NCI-H526 treated with DMSO at 0.1 percent for 48 hours (cell line): ENCODE results near the gene OR13C9.
"Not testable (repeated sequence)": the region's sequence is repeated elsewhere in the genome, so short reads cannot be mapped to it uniquely, and the experiment has no call there.

ENCODE experiments used
- DNase-seq: peaks from one replicate; lab custom pipeline; 2025; lab: John Stamatoyannopoulos, UW

The OR13C9 gene, protein sequence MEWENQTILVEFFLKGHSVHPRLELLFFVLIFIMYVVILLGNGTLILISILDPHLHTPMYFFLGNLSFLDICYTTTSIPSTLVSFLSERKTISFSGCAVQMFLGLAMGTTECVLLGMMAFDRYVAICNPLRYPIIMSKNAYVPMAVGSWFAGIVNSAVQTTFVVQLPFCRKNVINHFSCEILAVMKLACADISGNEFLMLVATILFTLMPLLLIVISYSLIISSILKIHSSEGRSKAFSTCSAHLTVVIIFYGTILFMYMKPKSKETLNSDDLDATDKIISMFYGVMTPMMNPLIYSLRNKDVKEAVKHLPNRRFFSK

GRCh38 chr9:104618104-104618503 is at the start of gene OR13C9:
TSS of gene OR13C9 (minus strand) at chr9:104618204. CDS start at chr9:104618204, 0 bp downstream.
- no peak for DNase-seq

DNA sequence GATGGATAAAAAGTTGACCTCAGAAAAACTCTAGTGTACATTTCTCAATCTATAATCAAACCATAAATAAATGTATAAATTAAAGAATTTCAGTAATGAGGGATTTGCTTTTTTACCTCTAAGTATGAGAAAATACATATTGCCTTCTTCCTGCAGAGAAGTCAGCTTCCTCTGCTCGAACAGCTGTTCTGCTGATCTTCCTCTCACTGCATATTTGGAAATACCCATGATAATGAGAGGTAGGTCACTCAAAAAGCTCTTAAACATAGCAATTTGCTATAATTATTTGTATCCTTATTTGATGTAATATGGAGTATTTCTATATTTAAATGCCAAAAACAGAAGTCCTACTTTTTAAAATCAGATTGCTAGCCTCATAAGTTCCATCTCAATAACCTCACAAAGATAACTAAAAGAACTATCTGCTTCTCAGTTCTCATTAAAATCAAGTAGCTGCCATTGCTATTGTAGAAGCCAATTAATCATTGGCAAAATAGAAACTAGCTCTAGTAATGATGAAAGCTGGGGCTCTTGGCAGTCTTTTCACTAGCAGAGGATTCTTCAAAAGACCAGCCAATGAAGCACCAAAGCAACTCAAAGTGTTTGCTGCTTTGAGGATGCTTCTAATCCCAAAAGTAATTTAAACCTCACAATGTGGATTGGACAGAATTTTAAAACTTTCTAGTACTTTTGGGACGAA is 40.6 kb upstream of the OR13C9 start:
- DNase-seq, result no peak

DNA sequence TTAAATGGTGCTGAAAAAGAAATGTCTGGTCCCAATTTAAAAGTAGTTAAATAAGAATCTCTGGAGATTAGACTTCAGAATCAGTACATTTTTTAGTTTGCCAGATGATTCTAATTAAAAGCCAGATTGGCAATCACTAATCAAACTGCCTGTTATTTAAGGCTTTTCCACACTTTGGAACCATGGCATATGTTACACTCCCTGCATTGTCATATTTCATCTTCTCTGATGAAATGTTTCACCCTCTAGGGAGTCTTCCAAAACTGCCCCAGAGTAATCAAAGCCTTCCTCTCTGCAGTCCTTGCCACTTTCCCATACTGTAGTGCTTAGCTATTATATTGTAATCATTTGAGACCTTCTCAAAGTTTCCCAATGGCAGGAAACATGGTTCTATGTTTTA is 17.5 kb upstream of the OR13C9 start:
- no peak for DNase-seq

DNA sequence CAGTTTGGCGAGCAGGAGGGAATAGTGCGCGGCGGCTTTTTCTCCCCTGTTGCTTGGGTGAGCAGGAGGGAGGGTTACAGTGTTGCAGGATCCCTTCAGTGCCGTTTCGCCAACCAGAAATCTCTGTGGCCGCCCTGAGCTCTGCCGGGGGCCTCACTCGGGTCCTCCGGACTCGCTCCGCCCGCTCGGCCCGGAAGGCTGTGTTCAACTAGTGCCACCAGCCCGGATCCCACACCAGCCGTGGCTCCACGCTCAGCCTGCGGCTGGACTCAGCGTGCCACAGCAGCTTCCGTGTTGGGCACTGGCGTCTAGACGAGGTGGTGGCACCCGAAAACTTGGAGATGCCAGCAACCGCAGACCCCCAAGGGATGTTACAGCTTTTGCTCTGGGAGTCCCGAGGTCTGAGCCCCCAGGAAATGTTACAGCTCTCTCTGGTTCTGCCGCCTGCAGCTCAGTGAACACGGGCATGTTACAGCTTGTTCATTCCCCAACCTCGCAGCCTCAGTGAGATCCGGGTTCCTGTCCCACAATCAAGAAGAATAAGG is 16.0 kb upstream of the OR13C9 start:
- DNase-seq, result no peak

DNA sequence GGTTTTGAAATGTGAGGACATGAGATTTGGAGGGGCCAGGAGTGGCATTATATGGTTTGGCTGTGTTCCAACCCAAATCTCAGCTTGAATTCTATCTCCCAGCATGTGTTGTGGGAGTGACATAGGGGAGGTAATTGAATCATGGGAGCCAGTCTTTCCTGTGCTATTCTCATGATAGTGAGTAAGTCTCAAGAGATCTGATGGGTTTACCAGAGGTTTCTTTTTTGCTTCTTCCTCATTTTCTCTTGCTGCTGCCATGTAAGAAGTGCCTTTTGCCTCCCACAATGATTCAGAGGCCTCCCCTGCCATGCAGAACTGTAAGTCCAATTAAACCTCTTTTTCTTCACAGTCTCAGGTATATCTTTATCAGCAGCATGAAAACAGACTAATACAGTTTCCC is 8.0 kb upstream of the OR13C9 start:
- not testable (repeated sequence) for DNase-seq

- DNase-seq, result no peak
Measured at GRCh38 chr9:104617418-104617817, 586 bp downstream of the OR13C9 start.

DNA sequence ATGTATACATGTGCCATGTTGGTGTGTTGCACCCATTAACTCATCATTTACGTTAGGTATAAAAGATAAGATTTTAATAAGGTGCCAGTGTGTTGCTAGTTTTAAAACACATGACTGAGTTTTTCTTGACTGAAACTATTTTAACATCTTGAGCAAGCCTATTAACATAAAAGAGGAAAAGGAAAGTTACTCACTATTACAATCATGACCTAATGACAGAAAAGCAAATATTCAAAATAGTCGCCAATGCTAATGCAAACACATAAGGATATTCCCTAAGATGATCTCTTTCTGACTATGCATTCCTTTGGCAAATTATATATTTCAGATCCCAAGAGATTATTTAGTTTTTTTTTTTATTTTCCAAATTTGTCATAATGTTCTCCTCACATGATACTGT is 6.8 kb downstream of the OR13C9 start:
- DNase-seq, result no peak

DNA sequence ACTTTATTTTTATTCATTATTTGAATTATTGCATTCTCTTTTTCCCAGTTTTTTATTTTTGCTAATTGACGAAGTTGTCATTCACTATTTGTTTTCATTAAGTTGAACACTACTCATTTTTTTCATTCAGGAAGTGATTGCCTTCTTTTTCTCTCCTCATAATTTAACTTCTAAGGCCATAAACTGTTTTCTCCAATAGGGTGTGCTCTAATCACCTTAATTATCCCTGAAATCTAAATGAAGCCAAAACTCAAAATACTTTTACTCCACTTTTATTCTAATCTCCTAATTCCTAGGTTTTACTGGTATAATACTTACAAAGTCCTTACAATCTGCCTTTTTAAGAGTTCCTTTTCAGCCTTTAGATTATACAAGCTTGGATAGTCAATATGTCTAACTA is 9.7 kb downstream of the OR13C9 start:
- DNase-seq, result no peak

DNA sequence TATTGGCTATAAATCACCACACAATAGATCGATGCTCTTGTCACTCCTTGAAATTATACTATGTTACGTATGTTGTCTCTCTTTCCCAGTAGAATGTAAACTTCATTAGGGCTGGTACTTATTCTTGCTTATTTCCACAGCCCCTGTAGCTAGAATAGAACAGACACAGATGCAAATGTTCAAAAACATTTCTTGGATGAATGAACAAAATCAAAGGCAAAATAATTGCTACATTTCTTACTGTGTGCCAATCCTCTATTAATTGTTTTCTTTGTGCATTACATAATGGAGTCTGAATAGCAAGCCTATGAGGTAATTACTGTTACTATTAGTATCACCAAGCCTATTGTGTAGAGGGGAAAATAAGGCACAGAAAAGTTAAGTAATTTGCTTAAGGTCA is 11.9 kb downstream of the OR13C9 start:
- DNase-seq, result no peak

GRCh38 chr9:104605527-104605926 is 12.5 kb downstream of the OR13C9 start, which contains the start of gene OR13C2:
TSS of gene OR13C2 (minus strand) at chr9:104605627. CDS start at chr9:104605627, 0 bp downstream.
- not testable (repeated sequence) for DNase-seq

- no peak for DNase-seq
Measured at GRCh38 chr9:104604801-104605200, 13.2 kb downstream of the OR13C9 start.

GRCh38 chr9:104599313-104599712 is 18.7 kb downstream of the OR13C9 start, which contains the start of gene OR13C5:
TSS of gene OR13C5 (minus strand) at chr9:104599413. CDS start at chr9:104599413, 0 bp downstream.
- not testable (repeated sequence) for DNase-seq

- DNase-seq, result not testable (repeated sequence)
Measured at GRCh38 chr9:104598749-104599148, 19.3 kb downstream of the OR13C9 start.

GRCh38 chr9:104589626-104590025 is 28.4 kb downstream of the OR13C9 start:
- DNase-seq, result no peak

GRCh38 chr9:104586496-104587180 is 31.4 kb downstream of the OR13C9 start:
- DNase-seq, result no peak

DNA sequence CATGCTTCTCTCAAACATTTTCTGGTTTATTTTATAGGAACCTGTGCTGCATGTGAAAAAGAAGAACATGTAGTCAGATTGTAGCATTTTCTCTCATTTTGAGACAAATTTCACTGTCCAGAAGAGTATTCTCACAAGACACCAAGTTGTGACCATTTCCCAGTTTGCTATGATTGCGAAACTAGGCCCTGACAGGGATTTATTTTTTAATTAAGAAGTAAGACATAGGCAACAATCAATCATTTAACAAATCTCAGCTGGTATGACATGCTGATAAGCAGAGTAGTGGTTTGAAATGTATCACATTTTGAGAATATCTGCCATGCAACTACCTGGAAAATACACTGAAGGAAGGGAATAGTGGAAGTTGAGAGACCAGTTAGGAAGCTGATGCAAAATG is 37.4 kb downstream of the OR13C9 start:
- no peak for DNase-seq

GRCh38 chr9:104577263-104577662 is 40.7 kb downstream of the OR13C9 start:
- DNase-seq, result no peak

- DNase-seq, result no peak
Measured at GRCh38 chr9:104575456-104575855, 42.5 kb downstream of the OR13C9 start.

GRCh38 chr9:104572612-104573011 is 45.4 kb downstream of the OR13C9 start:
- no peak for DNase-seq

DNA sequence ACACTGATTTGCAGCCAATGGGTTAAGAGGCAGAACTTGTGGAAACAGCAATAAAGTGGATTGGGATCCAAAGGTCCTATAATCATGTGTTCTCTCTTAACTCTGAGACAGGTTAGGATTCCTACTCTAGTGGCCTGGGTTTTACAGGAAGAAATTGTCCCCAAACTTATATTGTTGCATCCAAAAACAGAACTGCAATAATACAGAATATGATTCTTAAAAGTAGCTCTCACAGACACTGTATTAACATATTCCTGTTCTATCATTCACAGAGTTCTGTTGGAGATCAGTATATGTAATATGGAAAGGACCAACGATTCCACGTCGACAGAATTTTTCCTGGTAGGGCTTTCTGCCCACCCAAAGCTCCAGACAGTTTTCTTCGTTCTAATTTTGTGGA is 49.1 kb downstream of the OR13C9 start, which contains the start of gene OR13C8:
Gene OR13C8 (plus strand): TSS at position 301 of the 400 bp plus-strand sequence. CDS start 0 bp downstream, at position 301.
- DNase-seq, result no peak
